Osteoblast (primary cell): ENCODE measurements around the gene AKR1B15. TPM values are rescaled to one million over a fixed set of nuclear protein-coding genes. Genes with fewer than 3 reads are reported as not detected.

Experiments used
- DNase-seq: peaks from one replicate; pipeline ENCODE4 v3.0.0; 2011; ENCODE audit warnings: low spot score, mixed read lengths; ENCODE audit not compliant: insufficient read length; ENCODE audit errors: missing footprints
- H2AFZ ChIP-seq: 2 replicates; pipeline ENCODE4 v1.6.0; 2011; ENCODE audit warnings: mild to moderate bottlenecking, low read length
- H3K27ac ChIP-seq: 2 replicates; pipeline ENCODE4 v1.5.1; 2011; ENCODE audit warnings: mild to moderate bottlenecking, low read depth, low read length, moderate library complexity
- H3K27me3 ChIP-seq: 2 replicates; pipeline ENCODE4 v1.6.0; 2012; ENCODE audit warnings: mild to moderate bottlenecking, control low read depth, inconsistent platforms, low read length, moderate library complexity; ENCODE audit not compliant: insufficient read depth
- H3K36me3 ChIP-seq: 2 replicates; pipeline ENCODE4 v1.5.1; 2011; ENCODE audit warnings: mild to moderate bottlenecking, low read length, control low read depth, moderate library complexity; ENCODE audit not compliant: insufficient read depth
- H3K4me1 ChIP-seq: 2 replicates; pipeline ENCODE4 v1.5.1; 2011; ENCODE audit warnings: mild to moderate bottlenecking, low read length, control low read depth, moderate library complexity; ENCODE audit not compliant: insufficient read depth
- H3K4me2 ChIP-seq: 2 replicates; pipeline ENCODE4 v1.6.0; 2011; ENCODE audit warnings: mild to moderate bottlenecking, low read length; ENCODE audit not compliant: insufficient read depth
- H3K4me3 ChIP-seq: fragments of 200-600 bp; sonication (generic); 3 replicates; pipeline ENCODE4 v1.5.1; 2012; ENCODE audit warnings: mild to moderate bottlenecking, low read length, inconsistent platforms; ENCODE audit not compliant: insufficient read depth
- H3K79me2 ChIP-seq: 2 replicates; pipeline ENCODE4 v1.6.0; 2012; ENCODE audit warnings: mild to moderate bottlenecking, low read length, control low read depth, inconsistent platforms; ENCODE audit not compliant: insufficient read depth
- H3K9me3 ChIP-seq: 2 replicates; pipeline ENCODE4 v1.5.1; 2011; ENCODE audit warnings: low read depth, low read length, control low read depth
- H4K20me1 ChIP-seq: 2 replicates; pipeline ENCODE4 v1.6.0; 2012; ENCODE audit warnings: mild to moderate bottlenecking, low read length, control low read depth; ENCODE audit not compliant: insufficient read depth
- CTCF ChIP-seq: IDR thresholded peaks from 2 replicates; pipeline ENCODE4 v1.5.1; 2011; ENCODE audit warnings: mild to moderate bottlenecking, low read depth, low read length, moderate library complexity; ENCODE audit errors: extremely low read depth
- total RNA-seq: library from RNA; depleted of rRNA; stranded (reverse); fragments of >200 nt; gene quantifications from 2 replicates; pipeline ENCODE4 v1.2.3, GENCODE V29; 2012

AKR1B15 gene
- total RNA-seq, 1 donor, result 0.36 TPM

DNA sequence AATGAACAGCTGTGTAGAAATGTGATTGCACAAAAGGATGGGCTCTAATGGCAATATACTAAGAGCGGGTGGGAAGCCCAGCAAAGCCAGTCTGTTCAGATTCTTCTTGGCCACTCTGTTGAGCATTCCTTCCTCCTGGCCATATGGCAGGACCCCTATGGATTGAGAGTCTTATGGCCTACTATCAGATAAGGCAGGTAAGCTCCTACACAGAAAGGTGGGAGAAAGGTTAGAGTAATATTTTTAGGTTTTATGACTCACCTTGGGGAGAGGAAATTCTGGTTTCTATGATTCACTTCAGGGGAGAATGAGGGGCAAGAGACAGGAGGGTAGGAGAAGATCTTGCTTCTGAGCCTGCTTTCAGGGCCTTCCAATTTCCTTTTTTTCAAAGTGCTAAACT lies 36.6 kb upstream of the AKR1B15 start:
- Histone ChIP-seq H3K4me2 (no peak overlapping the region), H3K36me3 (no peaks in the 10 kb centered on the region), H4K20me1 (no peaks in the 10 kb centered on the region), H3K4me3 (no peak overlapping the region), H3K9me3 (no peaks in the 10 kb centered on the region), H3K27me3 (no peaks in the 10 kb centered on the region), H3K4me1 (peaks cover 23% of the 10 kb centered on the region), H3K79me2 (no peaks in the 10 kb centered on the region), H2AFZ (no peak overlapping the region), H3K27ac (no peak overlapping the region)
- DNase-seq, result no peak
- no peak for TF ChIP-seq CTCF

DNA sequence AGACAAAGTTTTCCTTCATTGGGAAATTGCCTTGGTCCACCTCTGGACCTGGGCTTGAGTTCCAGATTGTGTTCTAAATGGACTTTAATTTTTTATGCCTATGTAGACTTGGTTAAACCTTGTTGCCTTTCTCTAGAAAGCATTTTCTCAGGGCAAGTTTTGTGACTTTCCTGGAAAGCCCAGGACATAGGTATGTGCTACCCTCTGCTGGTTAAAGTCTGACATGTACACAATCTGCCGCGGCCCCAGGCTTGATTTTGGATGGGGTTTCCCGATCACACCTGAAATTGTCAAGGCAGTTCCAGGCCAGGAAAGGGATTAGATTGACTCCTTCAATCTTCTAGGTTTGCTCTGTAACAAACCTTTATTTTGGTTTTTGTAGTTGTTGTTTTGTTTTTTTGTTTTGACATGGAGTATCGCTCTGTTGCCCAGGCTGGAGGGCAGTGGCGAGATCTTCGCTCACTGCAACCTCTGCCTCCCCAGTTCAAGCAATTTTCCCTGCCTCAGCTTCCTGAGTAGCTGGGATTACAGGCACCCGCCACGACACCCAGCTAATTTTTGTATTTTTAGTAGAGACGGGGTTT lies 35.6 kb upstream of the AKR1B15 start:
- Histone ChIP-seq H3K27me3 (no peaks in the 10 kb centered on the region), H3K9me3 (no peaks in the 10 kb centered on the region), H3K4me3 (no peak overlapping the region), H4K20me1 (no peaks in the 10 kb centered on the region), H3K36me3 (no peaks in the 10 kb centered on the region), H3K27ac (no peak overlapping the region), H3K4me1 (peaks cover 23% of the 10 kb centered on the region), H2AFZ (no peak overlapping the region), H3K79me2 (no peaks in the 10 kb centered on the region), H3K4me2 (no peak overlapping the region)
- peak; percentile 69 for TF ChIP-seq CTCF
- DNase-seq, result peak; percentile 30

- no peak for TF ChIP-seq CTCF
- H3K4me3 ChIP-seq, result no peak overlapping the region
- no peaks in the 10 kb centered on the region for H3K36me3 ChIP-seq
- no peak overlapping the region for H3K27ac ChIP-seq
- H3K27me3 ChIP-seq, result no peaks in the 10 kb centered on the region
- no peak for DNase-seq
- H4K20me1 ChIP-seq, result no peaks in the 10 kb centered on the region
- no peak overlapping the region for H3K4me2 ChIP-seq
- H3K9me3 ChIP-seq, result no peaks in the 10 kb centered on the region
- H2AFZ ChIP-seq, result no peak overlapping the region
- H3K79me2 ChIP-seq, result no peaks in the 10 kb centered on the region
- H3K4me1 ChIP-seq, result peaks cover 23% of the 10 kb centered on the region
Measured at GRCh38 chr7:134514106-134514505, 34.8 kb upstream of the AKR1B15 start.

- Histone ChIP-seq H3K4me2 (no peak overlapping the region), H3K27ac (no peak overlapping the region), H3K36me3 (no peaks in the 10 kb centered on the region), H4K20me1 (no peaks in the 10 kb centered on the region), H3K4me3 (no peak overlapping the region), H3K79me2 (no peaks in the 10 kb centered on the region), H3K4me1 (peaks cover 23% of the 10 kb centered on the region), H2AFZ (no peak overlapping the region), H3K27me3 (no peaks in the 10 kb centered on the region), H3K9me3 (no peaks in the 10 kb centered on the region)
- TF ChIP-seq CTCF, result peak; percentile 87
- DNase-seq, result peak; percentile 77
Measured at GRCh38 chr7:134514663-134515062, 34.2 kb upstream of the AKR1B15 start.
